T-helper 1 cell treated with Interleukin-12 subunit alpha and Interleukin-12 subunit beta and Interleukin-4 antibody, amounts not matched to agents 30 μg/mL and 1 μg/mL, for 36 hours (primary cell): ENCODE data around the gene EEF1E1.

Experiments used
- H3K27ac Mint-ChIP-seq: one replicate; pipeline ENCODE4 v1.8.0; 2021; ENCODE audit warnings: mild to moderate bottlenecking, mixed read lengths
- H3K27me3 Mint-ChIP-seq: one replicate; pipeline ENCODE4 v1.8.0; 2021; ENCODE audit warnings: low read depth, mixed read lengths
- H3K36me3 Mint-ChIP-seq: one replicate; pipeline ENCODE4 v1.8.0; 2021; ENCODE audit warnings: low read depth, mixed read lengths
- H3K4me1 Mint-ChIP-seq: one replicate; pipeline ENCODE4 v1.8.0; 2021; ENCODE audit warnings: low read depth, mixed read lengths
- H3K4me3 Mint-ChIP-seq: one replicate; pipeline ENCODE4 v1.8.0; 2021; ENCODE audit warnings: mild to moderate bottlenecking, moderate library complexity, mixed read lengths
- H3K9me3 Mint-ChIP-seq: one replicate; pipeline ENCODE4 v1.8.0; 2021; ENCODE audit warnings: mixed read lengths

EEF1E1 gene

DNA sequence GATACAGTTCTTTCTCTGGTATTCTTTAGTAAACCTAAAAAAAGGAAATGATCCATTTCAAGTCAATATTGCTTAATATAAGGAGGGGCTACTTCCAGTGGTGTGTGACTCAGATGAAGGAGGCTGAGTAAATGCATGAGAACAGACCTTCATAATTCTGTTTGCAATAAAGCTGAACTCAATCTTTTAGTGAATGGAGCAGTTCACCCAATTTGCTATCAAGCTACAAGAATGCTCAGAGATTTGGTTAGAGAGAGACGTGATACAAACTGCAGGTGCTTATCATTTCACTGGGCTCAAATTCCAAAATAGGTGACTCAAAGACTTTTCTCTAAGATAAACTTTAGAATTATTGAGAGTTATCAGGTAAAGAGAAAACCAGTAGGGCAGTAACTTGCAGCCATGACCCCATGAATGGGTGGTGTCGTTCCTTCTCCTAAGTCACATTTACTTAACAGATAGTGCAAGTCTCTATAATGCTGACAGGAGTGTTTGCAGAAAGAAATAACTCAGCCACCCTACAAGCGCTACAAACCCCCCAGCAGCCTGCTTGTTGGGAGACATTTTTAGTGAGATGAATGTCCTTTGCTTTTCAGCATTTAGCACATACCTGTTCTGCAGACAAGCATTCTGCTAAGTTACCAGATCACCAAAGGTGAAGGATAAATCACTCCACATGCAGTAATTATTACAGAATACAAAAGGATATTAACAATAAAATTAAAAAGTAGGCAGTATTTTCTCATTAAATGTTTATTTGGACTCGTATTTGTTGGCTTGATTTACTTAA, 21.8 kb downstream of the EEF1E1 start:
- no peaks in the 10 kb centered on the region for H3K27me3 Mint-ChIP-seq
- H3K4me1 Mint-ChIP-seq, result peaks cover 21% of the 10 kb centered on the region
- H3K9me3 Mint-ChIP-seq, result no peaks in the 10 kb centered on the region
- peaks cover 19% of the 10 kb centered on the region for H3K36me3 Mint-ChIP-seq
- H3K4me3 Mint-ChIP-seq, result no peak overlapping the region
- H3K27ac Mint-ChIP-seq, result no peak overlapping the region

DNA sequence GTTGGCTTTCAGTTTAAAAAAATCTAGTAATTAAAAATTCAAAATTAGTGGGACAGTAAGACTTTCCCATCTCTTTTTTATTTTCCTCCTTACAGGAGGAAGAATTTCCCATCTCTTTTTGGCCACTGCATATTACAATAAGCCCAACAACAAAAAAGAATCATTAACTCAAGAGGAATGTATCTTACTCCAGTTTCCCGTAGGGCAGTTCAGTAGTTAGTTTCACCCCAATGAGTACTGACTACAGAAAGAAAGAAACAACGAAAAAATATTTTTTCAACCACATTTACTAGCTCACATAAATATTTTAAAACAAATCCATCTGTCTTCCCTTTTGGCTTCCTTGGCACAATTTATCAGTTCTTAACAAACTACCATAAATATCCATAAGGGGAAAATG, 23.2 kb downstream of the EEF1E1 start:
- Mint-ChIP-seq H3K27ac (no peak overlapping the region), H3K9me3 (no peaks in the 10 kb centered on the region), H3K36me3 (peaks cover 23% of the 10 kb centered on the region), H3K4me3 (no peak overlapping the region), H3K27me3 (no peaks in the 10 kb centered on the region), H3K4me1 (peaks cover 21% of the 10 kb centered on the region)

DNA sequence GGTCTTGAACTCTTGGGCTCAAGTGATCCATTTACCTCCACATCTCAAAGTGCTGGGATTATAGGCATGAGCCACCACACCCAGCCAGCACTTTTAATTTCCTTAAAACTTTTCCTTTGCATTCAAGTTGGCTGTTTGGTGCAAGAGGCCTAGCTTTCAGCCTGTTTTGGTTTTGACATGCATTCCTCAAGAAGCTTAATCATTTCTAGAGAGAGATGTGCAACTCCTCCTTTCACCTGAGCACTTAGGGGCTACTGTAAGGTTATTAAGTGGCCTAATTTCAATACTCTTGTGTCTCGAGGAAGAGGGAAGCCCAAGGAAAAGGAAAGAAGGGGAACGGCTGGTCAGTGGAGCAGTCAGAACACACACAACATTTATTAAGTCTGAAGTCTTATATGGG, 24.4 kb downstream of the EEF1E1 start:
- H3K27ac Mint-ChIP-seq, result no peak overlapping the region

DNA sequence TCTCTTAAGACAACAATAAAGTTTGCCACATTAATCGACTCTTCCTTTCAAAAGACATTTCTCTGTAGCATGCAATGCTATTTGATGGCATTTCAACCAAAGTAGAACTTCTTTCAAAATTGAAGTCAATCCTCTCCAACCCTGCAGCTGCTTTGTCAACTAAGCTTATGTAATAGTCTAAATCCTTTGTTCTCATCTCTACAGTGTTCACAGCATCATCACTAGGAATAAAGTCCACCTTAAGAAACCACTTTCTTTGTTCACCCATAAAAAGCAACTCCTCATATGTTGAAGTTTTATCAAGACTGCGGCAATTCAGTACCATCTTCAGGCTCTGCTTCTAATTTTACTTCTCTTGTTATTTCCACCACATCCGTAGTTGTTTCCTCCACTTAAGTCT, 26.6 kb downstream of the EEF1E1 start:
- H3K9me3 Mint-ChIP-seq, result no peaks in the 10 kb centered on the region
- peaks cover 19% of the 10 kb centered on the region for H3K36me3 Mint-ChIP-seq
- no peak overlapping the region for H3K4me3 Mint-ChIP-seq
- H3K27ac Mint-ChIP-seq, result no peak overlapping the region
- H3K27me3 Mint-ChIP-seq, result no peaks in the 10 kb centered on the region
- H3K4me1 Mint-ChIP-seq, result peaks cover 10% of the 10 kb centered on the region

More for the DNA sequence above, 24.4 kb downstream of the EEF1E1 start:
- Mint-ChIP-seq H3K27me3 (no peaks in the 10 kb centered on the region), H3K36me3 (peaks cover 23% of the 10 kb centered on the region), H3K9me3 (no peaks in the 10 kb centered on the region), H3K4me3 (no peak overlapping the region), H3K4me1 (peaks cover 17% of the 10 kb centered on the region)

DNA sequence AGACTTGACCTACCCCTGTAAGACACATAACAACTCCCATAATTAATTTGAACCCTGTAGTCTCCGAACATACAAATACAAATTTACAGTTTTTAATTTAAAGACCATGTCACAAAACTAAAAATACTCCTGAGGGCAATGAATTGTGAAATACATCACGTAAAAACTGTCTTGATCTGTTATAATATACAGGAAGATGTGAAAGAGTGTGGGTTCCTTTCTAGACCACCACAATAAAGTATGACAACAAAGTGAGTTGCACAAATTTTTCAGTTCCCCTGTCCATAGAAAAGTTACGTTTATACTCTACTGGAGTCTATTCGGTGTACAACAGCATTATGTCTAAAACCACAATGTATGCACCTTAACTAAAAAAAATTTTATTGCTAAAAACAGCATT, 27.2 kb downstream of the EEF1E1 start:
- no peak overlapping the region for H3K4me3 Mint-ChIP-seq

DNA sequence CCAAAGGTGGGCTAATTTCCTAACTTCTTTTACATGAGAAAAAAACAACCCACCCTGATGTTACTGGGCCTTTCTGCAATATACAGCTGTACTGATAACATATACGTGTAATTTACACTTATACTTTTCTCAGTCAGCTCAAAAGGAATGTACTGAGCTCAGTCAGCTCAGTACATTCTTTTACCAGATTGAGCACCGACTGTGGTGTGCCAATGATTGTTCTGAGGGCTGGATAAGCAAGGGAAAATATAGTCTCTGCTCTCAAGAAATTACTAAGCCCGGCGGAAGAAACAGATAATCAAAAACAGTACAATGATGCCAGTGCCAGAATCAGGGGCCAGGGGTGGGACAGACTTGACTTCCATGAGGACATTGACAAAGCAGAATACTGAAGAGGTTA, 28.1 kb downstream of the EEF1E1 start:
- Mint-ChIP-seq H3K4me3 (no peak overlapping the region), H3K27ac (no peak overlapping the region), H3K4me1 (peaks cover 7% of the 10 kb centered on the region)

More for the DNA sequence above, 27.2 kb downstream of the EEF1E1 start:
- Mint-ChIP-seq H3K4me1 (peaks cover 10% of the 10 kb centered on the region), H3K36me3 (peaks cover 16% of the 10 kb centered on the region), H3K9me3 (no peaks in the 10 kb centered on the region), H3K27me3 (no peaks in the 10 kb centered on the region), H3K27ac (no peak overlapping the region)

DNA sequence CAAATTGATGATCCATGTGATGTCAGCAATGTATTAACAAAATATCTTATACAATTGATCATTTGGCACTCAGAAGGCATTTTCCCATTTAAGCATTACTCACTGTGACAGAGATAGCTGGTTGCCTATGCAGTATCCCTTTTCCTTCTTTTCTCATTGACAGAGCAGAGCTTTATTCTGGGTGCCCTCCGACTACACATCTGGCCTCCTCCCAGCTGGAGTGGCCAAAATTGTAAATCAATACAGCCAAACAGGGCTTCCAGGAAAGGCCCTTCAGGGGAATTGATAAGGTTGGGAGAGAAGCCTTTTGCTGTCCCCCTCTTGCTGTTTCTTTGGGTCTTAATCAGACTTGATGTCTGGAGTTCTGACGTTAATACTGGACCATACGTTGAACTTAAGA, 28.6 kb downstream of the EEF1E1 start:
- H3K36me3 Mint-ChIP-seq, result peaks cover 10% of the 10 kb centered on the region
- peaks cover 7% of the 10 kb centered on the region for H3K4me1 Mint-ChIP-seq
- no peak overlapping the region for H3K4me3 Mint-ChIP-seq
- H3K27ac Mint-ChIP-seq, result no peak overlapping the region
- H3K9me3 Mint-ChIP-seq, result no peaks in the 10 kb centered on the region
- no peaks in the 10 kb centered on the region for H3K27me3 Mint-ChIP-seq

More for the DNA sequence above, 28.1 kb downstream of the EEF1E1 start:
- H3K9me3 Mint-ChIP-seq, result no peaks in the 10 kb centered on the region
- H3K36me3 Mint-ChIP-seq, result peaks cover 11% of the 10 kb centered on the region
- H3K27me3 Mint-ChIP-seq, result no peaks in the 10 kb centered on the region

DNA sequence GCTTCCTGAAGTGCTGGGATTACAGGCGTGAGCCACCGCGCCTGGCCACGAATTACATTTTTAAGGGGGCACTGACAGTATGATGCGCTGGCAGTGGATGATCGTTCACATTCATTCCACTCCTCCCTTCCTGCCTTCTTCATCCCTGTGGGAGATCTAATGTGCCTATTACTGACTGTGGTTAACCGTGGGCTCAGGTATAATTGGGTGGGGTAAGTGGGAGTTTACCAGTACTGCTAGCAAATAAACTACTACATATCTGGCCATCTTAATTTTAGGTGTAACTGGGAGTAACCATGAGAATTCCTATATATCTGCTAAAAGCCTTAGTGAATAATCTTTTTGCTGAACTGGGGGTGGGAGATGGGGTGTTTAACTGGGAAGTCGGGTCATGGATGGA, 31.6 kb downstream of the EEF1E1 start:
- Mint-ChIP-seq H3K4me3 (no peak overlapping the region), H3K27me3 (no peaks in the 10 kb centered on the region), H3K36me3 (peaks cover 4% of the 10 kb centered on the region), H3K4me1 (peaks cover 5% of the 10 kb centered on the region), H3K9me3 (no peaks in the 10 kb centered on the region), H3K27ac (no peak overlapping the region)

DNA sequence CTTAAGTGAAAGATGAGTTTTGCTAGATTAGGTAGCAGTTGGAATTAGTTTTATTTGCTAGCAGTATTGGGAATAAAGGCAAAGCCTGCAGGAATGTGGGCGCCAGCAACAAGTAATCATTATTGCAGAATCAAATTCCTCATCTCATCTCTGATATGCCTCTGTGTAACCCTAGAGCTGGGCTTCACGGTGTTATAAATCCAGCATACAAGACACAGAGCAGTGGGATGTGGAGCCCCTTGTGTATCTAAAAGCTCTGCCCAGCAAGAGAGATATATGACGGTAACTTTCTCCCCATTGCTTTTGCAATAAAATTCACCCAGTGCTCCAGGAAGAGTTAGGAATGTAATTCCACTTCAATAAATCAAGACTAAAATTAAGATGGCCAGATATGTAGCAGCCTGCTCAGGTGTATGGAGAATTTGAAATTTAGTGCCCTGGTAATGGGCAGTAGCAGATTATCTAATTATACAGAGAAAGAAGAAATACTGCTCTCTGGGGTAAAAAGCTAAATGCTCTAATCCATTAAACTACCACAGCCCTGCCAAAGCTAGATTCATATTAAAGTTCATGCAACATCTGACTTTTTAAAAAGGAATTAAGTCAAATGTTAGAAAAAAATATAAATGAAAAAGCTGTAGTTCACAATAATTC, 32.6 kb downstream of the EEF1E1 start:
- Mint-ChIP-seq H3K27ac (no peak overlapping the region), H3K4me3 (no peak overlapping the region), H3K36me3 (no peaks in the 10 kb centered on the region), H3K27me3 (no peaks in the 10 kb centered on the region), H3K9me3 (no peaks in the 10 kb centered on the region), H3K4me1 (peaks cover 14% of the 10 kb centered on the region)

DNA sequence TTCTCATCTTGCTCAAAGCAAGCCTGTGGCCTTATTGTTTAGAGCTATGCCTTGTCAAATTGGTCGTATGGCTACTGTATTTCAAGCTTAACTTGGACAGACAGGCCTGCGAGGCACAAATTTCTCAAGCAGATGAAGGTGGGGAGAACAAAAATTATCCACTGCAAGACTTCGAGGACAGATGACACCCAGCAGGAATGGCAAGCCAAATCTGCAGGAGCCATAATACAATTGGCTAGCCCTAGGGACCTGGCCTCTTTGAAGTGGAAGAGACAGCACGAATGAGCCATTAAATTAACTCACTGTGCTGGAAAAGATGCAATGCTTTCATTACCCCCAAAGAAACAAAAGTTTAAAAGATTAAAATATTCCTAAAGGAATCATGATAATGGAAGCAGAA, 33.2 kb downstream of the EEF1E1 start:
- H3K9me3 Mint-ChIP-seq, result no peaks in the 10 kb centered on the region
- no peak overlapping the region for H3K27ac Mint-ChIP-seq
- H3K36me3 Mint-ChIP-seq, result no peaks in the 10 kb centered on the region
- no peak overlapping the region for H3K4me3 Mint-ChIP-seq
- peaks cover 18% of the 10 kb centered on the region for H3K4me1 Mint-ChIP-seq
- no peaks in the 10 kb centered on the region for H3K27me3 Mint-ChIP-seq

DNA sequence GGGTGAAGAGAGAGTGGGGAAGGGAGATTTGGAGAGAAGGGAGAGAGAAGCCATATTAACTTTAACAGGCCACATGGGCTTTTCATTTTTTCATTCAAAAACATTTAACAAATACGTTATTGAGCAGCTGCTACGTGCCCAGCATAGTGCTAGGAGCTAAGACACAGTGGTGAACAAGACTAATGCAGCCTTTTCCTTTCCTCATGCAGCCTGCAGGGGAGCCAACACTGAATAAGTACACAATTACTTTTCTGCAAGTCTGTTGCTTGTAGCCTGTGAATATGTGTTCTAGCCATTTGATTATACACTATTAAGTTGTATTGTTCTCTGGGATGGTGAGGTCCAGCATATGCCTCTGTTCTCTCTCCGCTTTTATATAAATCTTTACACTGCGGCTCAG, 36.2 kb downstream of the EEF1E1 start:
- Mint-ChIP-seq H3K4me3 (no peak overlapping the region), H3K27ac (peak overlapping the region; percentile 95), H3K4me1 (peaks cover 27% of the 10 kb centered on the region), H3K36me3 (peaks cover 5% of the 10 kb centered on the region), H3K27me3 (no peaks in the 10 kb centered on the region), H3K9me3 (no peaks in the 10 kb centered on the region)

DNA sequence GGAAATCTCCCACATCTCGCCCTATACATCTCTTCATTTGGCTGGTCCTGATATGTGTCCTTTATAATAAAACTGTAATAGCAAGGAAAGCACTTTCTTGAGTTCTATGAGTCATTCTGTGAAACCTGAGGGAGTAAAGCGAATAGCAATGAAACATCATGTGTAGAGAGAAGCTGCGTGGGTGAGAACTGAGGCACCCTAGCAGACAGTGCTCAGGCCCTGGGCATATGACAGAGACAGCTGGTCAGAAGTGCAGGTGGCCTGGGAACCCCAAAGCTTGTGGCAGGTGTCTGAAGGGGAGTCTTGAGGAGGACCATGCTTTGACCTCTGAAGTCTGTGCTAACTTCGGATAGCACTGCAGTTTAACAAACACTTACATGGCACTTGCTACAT, 36.8 kb downstream of the EEF1E1 start:
- Mint-ChIP-seq H3K27me3 (no peaks in the 10 kb centered on the region), H3K4me3 (peak overlapping the region; percentile 3)

DNA sequence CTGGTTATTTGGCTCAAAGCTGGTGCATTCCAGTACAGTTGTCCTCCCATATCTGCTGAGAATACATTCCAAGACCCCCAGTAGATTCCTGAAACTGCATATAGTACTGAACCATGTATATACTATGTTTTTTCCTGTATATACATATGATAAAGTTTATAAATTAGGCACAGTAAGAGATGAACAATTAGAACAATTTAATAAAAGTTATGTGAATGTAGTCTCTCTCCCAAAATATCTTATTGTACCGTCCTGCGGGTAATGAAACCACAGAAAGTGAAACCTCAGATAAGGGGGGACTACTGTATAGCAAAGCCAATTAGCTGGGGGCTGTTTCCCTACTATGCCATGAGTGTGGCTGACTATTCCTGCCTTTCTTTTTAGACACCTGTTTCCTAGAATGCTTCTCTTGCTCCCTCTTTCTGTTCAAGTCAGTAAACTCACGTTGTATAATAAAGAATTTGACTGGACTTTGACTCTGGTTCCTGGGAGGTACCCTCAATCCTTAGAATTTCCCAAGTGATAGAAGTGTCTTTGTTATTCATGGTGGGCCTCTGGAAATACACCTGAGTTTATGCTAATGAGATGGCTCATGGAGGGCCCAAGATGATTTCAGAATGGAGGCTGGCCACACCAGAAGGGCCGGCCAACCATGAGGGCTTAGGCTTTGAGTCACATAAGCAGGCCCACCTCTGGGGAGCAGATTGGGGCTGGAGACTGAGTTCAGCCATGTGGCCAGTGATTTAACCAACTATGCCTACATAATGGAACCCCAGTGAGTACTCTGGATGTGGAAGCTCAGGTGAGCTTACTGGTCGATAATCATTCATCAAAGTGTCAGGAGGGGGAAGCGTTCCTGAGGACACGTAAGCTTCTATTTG, 37.5 kb downstream of the EEF1E1 start:
- Mint-ChIP-seq H3K4me1 (peaks cover 27% of the 10 kb centered on the region), H3K27me3 (no peaks in the 10 kb centered on the region), H3K4me3 (peak overlapping the region; percentile 94), H3K36me3 (peaks cover 11% of the 10 kb centered on the region), H3K9me3 (no peaks in the 10 kb centered on the region), H3K27ac (peak overlapping the region; percentile 95)

More for the DNA sequence above, 36.8 kb downstream of the EEF1E1 start:
- Mint-ChIP-seq H3K9me3 (no peaks in the 10 kb centered on the region), H3K4me1 (peaks cover 27% of the 10 kb centered on the region), H3K27ac (peak overlapping the region; percentile 95), H3K36me3 (peaks cover 5% of the 10 kb centered on the region)

DNA sequence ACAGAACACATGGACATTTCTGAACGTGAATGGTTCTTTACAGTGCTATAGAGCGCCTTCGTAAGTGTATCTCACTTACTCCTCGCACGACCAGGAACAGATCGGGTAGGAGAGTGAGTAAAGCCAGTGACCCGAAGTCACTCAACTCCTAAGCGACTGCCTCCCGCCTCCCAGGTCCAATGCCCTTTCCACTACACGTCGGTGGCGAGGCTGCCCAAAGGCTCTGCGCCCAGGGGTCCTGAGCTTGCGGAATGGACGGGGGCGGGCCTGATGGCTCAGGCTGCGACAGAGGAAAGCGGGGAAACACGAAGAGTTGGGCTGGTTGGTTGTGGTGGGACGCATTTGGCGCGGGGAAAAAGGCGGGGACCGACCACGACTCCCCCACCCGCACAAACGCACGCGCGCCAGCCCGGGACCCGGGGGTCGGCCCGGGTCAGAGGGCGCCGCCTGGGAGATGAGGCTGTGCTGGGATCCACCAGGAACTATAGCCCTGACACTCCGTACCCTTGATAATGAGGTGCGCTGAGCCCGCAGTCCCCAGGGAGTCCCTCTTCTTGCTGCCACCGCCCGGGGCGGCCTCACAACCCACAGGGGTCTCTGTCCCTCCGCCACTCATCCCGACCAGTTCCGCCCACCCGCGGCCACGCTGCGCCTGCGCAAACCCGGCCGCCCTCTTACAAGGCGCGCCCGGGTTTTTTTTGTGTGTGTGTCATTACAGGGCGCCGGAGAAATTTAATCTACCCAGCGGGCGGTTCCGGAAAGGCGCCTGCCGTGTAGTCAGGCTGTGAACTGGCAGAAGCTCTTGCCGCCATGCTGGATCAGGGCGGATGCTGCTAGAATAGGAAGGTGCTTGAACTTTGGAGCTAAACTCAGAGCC, 38.3 kb downstream of the EEF1E1 start, which contains the start of gene BLOC1S5:
Gene BLOC1S5, minus strand, starts transcription at position 629 of the 877 bp plus-strand sequence. Its CDS starts 13 bp downstream, at position 616.
- peaks cover 12% of the 10 kb centered on the region for H3K36me3 Mint-ChIP-seq
- H3K27ac Mint-ChIP-seq, result peak within 1 kb of the TSS; percentile 95
- no peaks in the 10 kb centered on the region for H3K27me3 Mint-ChIP-seq
- peak within 1 kb of the TSS; percentile 94 for H3K4me3 Mint-ChIP-seq
- no peaks in the 10 kb centered on the region for H3K9me3 Mint-ChIP-seq
- peaks cover 27% of the 10 kb centered on the region for H3K4me1 Mint-ChIP-seq
